IgD-negative memory B cell (primary cell): ENCODE results near the gene HIC2. TPM values are rescaled to one million over a fixed set of nuclear protein-coding genes. Genes with fewer than 3 reads are reported as not detected.
A peak's percentile ranks its signal among the peaks of the same experiment; 100 is the strongest.
"Not testable (repeated sequence)": the region's sequence is repeated elsewhere in the genome, so short reads cannot be mapped to it uniquely, and the experiment has no call there.

Experiments used
- H3K27ac Mint-ChIP-seq, 3 donors: one replicate each; pipeline ENCODE4 v1.8.0; 2020 to 2022; ENCODE audit warnings: mild to moderate bottlenecking in 3 of 3, mixed read lengths in 3 of 3, moderate library complexity in 1 of 3
- H3K27me3 Mint-ChIP-seq: one replicate; pipeline ENCODE4 v1.8.0; 2021; ENCODE audit warnings: mixed read lengths
- H3K36me3 Mint-ChIP-seq: one replicate; pipeline ENCODE4 v1.8.0; 2020; ENCODE audit warnings: mild to moderate bottlenecking, mixed read lengths
- H3K4me1 Mint-ChIP-seq, 3 donors: one replicate each; pipeline ENCODE4 v1.8.0; 2020 to 2022; ENCODE audit warnings: mixed read lengths in 3 of 3, mild to moderate bottlenecking in 1 of 3
- H3K4me3 Mint-ChIP-seq, 4 donors: one replicate each; pipeline ENCODE4 v1.8.0; 2020 to 2022; ENCODE audit warnings: mild to moderate bottlenecking in 4 of 4, mixed read lengths in 4 of 4, moderate library complexity in 3 of 4
- H3K9me3 Mint-ChIP-seq, 3 donors: one replicate each; pipeline ENCODE4 v1.8.0; 2020 to 2021; ENCODE audit warnings: mixed read lengths in 3 of 3, mild to moderate bottlenecking in 1 of 3
- polyA plus RNA-seq: library from polyadenylated mRNA; unstranded; fragments of 300-500 nt; fragmentation: Illumina TruSeq; gene quantifications from one replicate; pipeline ENCODE4 v1.2.3, GENCODE V29; 2021

HIC2 gene
- 0.34 TPM for polyA plus RNA-seq

- not testable (repeated sequence) for H3K27ac Mint-ChIP-seq, H3K36me3 Mint-ChIP-seq, H3K9me3 Mint-ChIP-seq, H3K27me3 Mint-ChIP-seq, H3K4me1 Mint-ChIP-seq
- peak within 1 kb of the TSS in 2 of 4 donors; percentile 68 for H3K4me3 Mint-ChIP-seq
Measured at GRCh38 chr22:21417227-21417746, at the start of gene HIC2. TSS of gene HIC2 (plus strand) at chr22:21417371. CDS start at chr22:21442832, 25,461 bp downstream.

GRCh38 chr22:21368603-21369310 lies 48.4 kb upstream of the HIC2 start:
- H3K9me3 Mint-ChIP-seq, H3K27me3 Mint-ChIP-seq, H3K4me1 Mint-ChIP-seq, H3K27ac Mint-ChIP-seq, H3K4me3 Mint-ChIP-seq, H3K36me3 Mint-ChIP-seq: not testable (repeated sequence)

- H3K4me3 Mint-ChIP-seq, H3K9me3 Mint-ChIP-seq, H3K36me3 Mint-ChIP-seq, H3K4me1 Mint-ChIP-seq, H3K27ac Mint-ChIP-seq, H3K27me3 Mint-ChIP-seq: not testable (repeated sequence)
Measured at GRCh38 chr22:21375880-21376279, 41.3 kb upstream of the HIC2 start.

- not testable (repeated sequence) for H3K9me3 Mint-ChIP-seq, H3K4me1 Mint-ChIP-seq, H3K27me3 Mint-ChIP-seq
Measured at GRCh38 chr22:21383701-21384467, 33.3 kb upstream of the HIC2 start, which contains the start of gene RIMBP3B. TSS of gene RIMBP3B (plus strand) at chr22:21383751. CDS start at chr22:21383859, 108 bp downstream.

GRCh38 chr22:21384468-21385357 lies 32.5 kb upstream of the HIC2 start:
- H3K4me1 Mint-ChIP-seq, H3K36me3 Mint-ChIP-seq: not testable (repeated sequence)

More at GRCh38 chr22:21383701-21384467, 33.3 kb upstream of the HIC2 start, which contains the start of gene RIMBP3B:
- H3K36me3 Mint-ChIP-seq, H3K4me3 Mint-ChIP-seq, H3K27ac Mint-ChIP-seq: not testable (repeated sequence)

GRCh38 chr22:21389480-21389879 lies 27.7 kb upstream of the HIC2 start:
- H3K9me3 Mint-ChIP-seq, H3K27ac Mint-ChIP-seq, H3K4me1 Mint-ChIP-seq, H3K36me3 Mint-ChIP-seq, H3K4me3 Mint-ChIP-seq, H3K27me3 Mint-ChIP-seq: not testable (repeated sequence)

More at GRCh38 chr22:21384468-21385357, 32.5 kb upstream of the HIC2 start:
- H3K27me3 Mint-ChIP-seq, H3K9me3 Mint-ChIP-seq, H3K27ac Mint-ChIP-seq, H3K4me3 Mint-ChIP-seq: not testable (repeated sequence)

GRCh38 chr22:21390013-21390412 lies 27.2 kb upstream of the HIC2 start:
- H3K4me1 Mint-ChIP-seq, H3K27ac Mint-ChIP-seq, H3K9me3 Mint-ChIP-seq, H3K4me3 Mint-ChIP-seq, H3K27me3 Mint-ChIP-seq, H3K36me3 Mint-ChIP-seq: not testable (repeated sequence)

- H3K27me3 Mint-ChIP-seq, H3K27ac Mint-ChIP-seq, H3K36me3 Mint-ChIP-seq, H3K4me3 Mint-ChIP-seq, H3K4me1 Mint-ChIP-seq, H3K9me3 Mint-ChIP-seq: not testable (repeated sequence)
Measured at GRCh38 chr22:21394613-21395012, 22.6 kb upstream of the HIC2 start.

- H3K27ac Mint-ChIP-seq, H3K4me3 Mint-ChIP-seq, H3K36me3 Mint-ChIP-seq: not testable (repeated sequence)
Measured at GRCh38 chr22:21401197-21401969, 15.8 kb upstream of the HIC2 start.

GRCh38 chr22:21402763-21403314 lies 14.3 kb upstream of the HIC2 start:
- not testable (repeated sequence) for H3K4me3 Mint-ChIP-seq, H3K9me3 Mint-ChIP-seq, H3K27me3 Mint-ChIP-seq, H3K27ac Mint-ChIP-seq, H3K4me1 Mint-ChIP-seq, H3K36me3 Mint-ChIP-seq

More at GRCh38 chr22:21401197-21401969, 15.8 kb upstream of the HIC2 start:
- H3K27me3 Mint-ChIP-seq, H3K9me3 Mint-ChIP-seq, H3K4me1 Mint-ChIP-seq: not testable (repeated sequence)

GRCh38 chr22:21407139-21407538 lies 10.0 kb upstream of the HIC2 start:
- H3K27ac Mint-ChIP-seq, H3K27me3 Mint-ChIP-seq, H3K9me3 Mint-ChIP-seq, H3K4me3 Mint-ChIP-seq, H3K4me1 Mint-ChIP-seq, H3K36me3 Mint-ChIP-seq: not testable (repeated sequence)

GRCh38 chr22:21407792-21408191 lies 9.4 kb upstream of the HIC2 start:
- not testable (repeated sequence) for H3K4me3 Mint-ChIP-seq, H3K36me3 Mint-ChIP-seq, H3K4me1 Mint-ChIP-seq, H3K27ac Mint-ChIP-seq, H3K9me3 Mint-ChIP-seq, H3K27me3 Mint-ChIP-seq

- H3K27ac Mint-ChIP-seq, H3K9me3 Mint-ChIP-seq, H3K27me3 Mint-ChIP-seq, H3K36me3 Mint-ChIP-seq, H3K4me1 Mint-ChIP-seq, H3K4me3 Mint-ChIP-seq: not testable (repeated sequence)
Measured at GRCh38 chr22:21416375-21416774, 796 bp upstream of the HIC2 start.

- not testable (repeated sequence) for H3K36me3 Mint-ChIP-seq, H3K27me3 Mint-ChIP-seq, H3K27ac Mint-ChIP-seq, H3K4me1 Mint-ChIP-seq, H3K9me3 Mint-ChIP-seq
- peak overlapping the region in 2 of 4 donors; percentile 68 for H3K4me3 Mint-ChIP-seq
Measured at GRCh38 chr22:21417853-21418252, 682 bp downstream of the HIC2 start.
